DOHH2 (cell line): ENCODE results near the gene ABR.

Experiments
- H3F3A ChIP-seq: fragments of 200-600 bp; sonication (generic), shearing (Covaris generic); 2 replicates; pipeline ENCODE4 v1.6.0; 2016; ENCODE audit warnings: antibody characterized with exemption, mild to moderate bottlenecking; ENCODE audit not compliant: control insufficient read depth, insufficient read depth
- H3K27ac ChIP-seq: fragments of 200-600 bp; sonication (generic); 2 replicates; pipeline ENCODE4 v1.5.1; 2014; ENCODE audit warnings: low read depth, mild to moderate bottlenecking, low read length, moderate library complexity
- H3K27me3 ChIP-seq: fragments of 200-600 bp; sonication (generic); 2 replicates; pipeline ENCODE4 v1.6.1; 2014; ENCODE audit warnings: mild to moderate bottlenecking, low read length, mixed read lengths; ENCODE audit not compliant: control insufficient read depth
- H3K36me3 ChIP-seq: fragments of 200-600 bp; sonication (generic); 2 replicates; pipeline ENCODE4 v1.6.1; 2014; ENCODE audit warnings: mild to moderate bottlenecking, low read length, moderate library complexity, mixed read lengths; ENCODE audit not compliant: control insufficient read depth
- H3K4me1 ChIP-seq: fragments of 200-600 bp; sonication (generic); 2 replicates; pipeline ENCODE4 v1.6.1; 2014; ENCODE audit warnings: mild to moderate bottlenecking, low read length, mixed read lengths; ENCODE audit not compliant: control insufficient read depth
- H3K4me2 ChIP-seq: fragments of 200-600 bp; sonication (generic); 2 replicates; pipeline ENCODE4 v1.6.0; 2014; ENCODE audit warnings: mild to moderate bottlenecking, low read length, moderate library complexity
- H3K4me3 ChIP-seq: fragments of 200-600 bp; sonication (generic); 2 replicates; pipeline ENCODE4 v1.5.1; 2014; ENCODE audit warnings: mild to moderate bottlenecking, low read length, mixed read lengths
- H3K79me2 ChIP-seq: fragments of 200-600 bp; sonication (generic); 2 replicates; pipeline ENCODE4 v1.6.1; 2014; ENCODE audit warnings: mild to moderate bottlenecking, low read length, mixed read lengths; ENCODE audit not compliant: control insufficient read depth
- H3K9me2 ChIP-seq: fragments of 200-600 bp; sonication (generic); replicated peaks from 2 replicates; pipeline ENCODE4 v1.6.1; 2014; ENCODE audit warnings: mild to moderate bottlenecking, low read length, mixed read lengths; ENCODE audit not compliant: control insufficient read depth
- H3K9me3 ChIP-seq: fragments of 200-600 bp; sonication (generic); 2 replicates; pipeline ENCODE4 v1.6.1; 2014; ENCODE audit warnings: antibody characterized with exemption, low read length, mixed read lengths; ENCODE audit not compliant: control insufficient read depth, insufficient read depth
- H4K20me1 ChIP-seq: fragments of 200-600 bp; sonication (generic); 2 replicates; pipeline ENCODE4 v1.6.0; 2014; ENCODE audit warnings: low read depth, mild to moderate bottlenecking, antibody characterized with exemption, low read length, moderate library complexity; ENCODE audit not compliant: control insufficient read depth, insufficient read depth
- EZH2phosphoT487 ChIP-seq: fragments of 200-600 bp; sonication (generic); IDR thresholded peaks from 2 replicates; pipeline ENCODE4 v1.6.1; 2017; ENCODE audit warnings: borderline replicate concordance, mild to moderate bottlenecking, antibody characterized with exemption, low read length, moderate library complexity, mixed read lengths
- TF ChIP-seq, protein P1 (sequence below): fragments of 200-600 bp; sonication (generic); IDR thresholded peaks from one replicate; pipeline ENCODE4 v1.5.1; 2014; ENCODE audit warnings: antibody characterized with exemption, mild to moderate bottlenecking, low read depth, low read length; ENCODE audit not compliant: poor library complexity, severe bottlenecking

The ABR gene

DNA sequence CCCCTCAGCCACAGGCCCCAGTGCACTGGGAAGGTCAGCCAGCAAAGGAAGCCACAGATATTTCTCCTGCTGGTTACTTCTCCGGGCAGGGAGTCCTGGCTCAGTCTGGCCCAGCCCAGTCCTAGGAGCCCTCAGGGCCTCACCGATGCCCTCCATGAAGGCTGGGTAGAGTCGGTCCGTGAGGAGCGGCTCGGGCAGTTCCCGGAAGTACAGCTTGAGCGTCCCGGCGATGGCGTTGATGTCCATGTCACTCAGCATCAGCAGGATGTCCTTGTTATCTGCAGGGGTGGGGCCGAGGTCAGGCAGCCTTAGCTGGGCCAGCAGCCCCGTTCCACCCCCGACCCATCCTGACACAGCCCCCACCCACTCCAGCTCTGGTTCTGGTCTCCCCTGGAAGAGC, 169.2 kb downstream of the ABR start:
- no peak for TF ChIP-seq EZH2phosphoT487
- TF ChIP-seq, protein P1, sequence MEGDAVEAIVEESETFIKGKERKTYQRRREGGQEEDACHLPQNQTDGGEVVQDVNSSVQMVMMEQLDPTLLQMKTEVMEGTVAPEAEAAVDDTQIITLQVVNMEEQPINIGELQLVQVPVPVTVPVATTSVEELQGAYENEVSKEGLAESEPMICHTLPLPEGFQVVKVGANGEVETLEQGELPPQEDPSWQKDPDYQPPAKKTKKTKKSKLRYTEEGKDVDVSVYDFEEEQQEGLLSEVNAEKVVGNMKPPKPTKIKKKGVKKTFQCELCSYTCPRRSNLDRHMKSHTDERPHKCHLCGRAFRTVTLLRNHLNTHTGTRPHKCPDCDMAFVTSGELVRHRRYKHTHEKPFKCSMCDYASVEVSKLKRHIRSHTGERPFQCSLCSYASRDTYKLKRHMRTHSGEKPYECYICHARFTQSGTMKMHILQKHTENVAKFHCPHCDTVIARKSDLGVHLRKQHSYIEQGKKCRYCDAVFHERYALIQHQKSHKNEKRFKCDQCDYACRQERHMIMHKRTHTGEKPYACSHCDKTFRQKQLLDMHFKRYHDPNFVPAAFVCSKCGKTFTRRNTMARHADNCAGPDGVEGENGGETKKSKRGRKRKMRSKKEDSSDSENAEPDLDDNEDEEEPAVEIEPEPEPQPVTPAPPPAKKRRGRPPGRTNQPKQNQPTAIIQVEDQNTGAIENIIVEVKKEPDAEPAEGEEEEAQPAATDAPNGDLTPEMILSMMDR = no peak
- H3K9me2 ChIP-seq = no peaks in the 10 kb centered on the region
- H3K9me3 ChIP-seq = no peaks in the 10 kb centered on the region
- H3F3A ChIP-seq = no peaks in the 10 kb centered on the region
- H3K79me2 ChIP-seq = no peaks in the 10 kb centered on the region
- no peaks in the 10 kb centered on the region for H4K20me1 ChIP-seq
- no peak overlapping the region for H3K4me2 ChIP-seq
- no peaks in the 10 kb centered on the region for H3K27me3 ChIP-seq
- H3K36me3 ChIP-seq = peaks cover 74% of the 10 kb centered on the region
- no peaks in the 10 kb centered on the region for H3K4me1 ChIP-seq
- H3K4me3 ChIP-seq = no peak overlapping the region
- H3K27ac ChIP-seq = no peak overlapping the region

DNA sequence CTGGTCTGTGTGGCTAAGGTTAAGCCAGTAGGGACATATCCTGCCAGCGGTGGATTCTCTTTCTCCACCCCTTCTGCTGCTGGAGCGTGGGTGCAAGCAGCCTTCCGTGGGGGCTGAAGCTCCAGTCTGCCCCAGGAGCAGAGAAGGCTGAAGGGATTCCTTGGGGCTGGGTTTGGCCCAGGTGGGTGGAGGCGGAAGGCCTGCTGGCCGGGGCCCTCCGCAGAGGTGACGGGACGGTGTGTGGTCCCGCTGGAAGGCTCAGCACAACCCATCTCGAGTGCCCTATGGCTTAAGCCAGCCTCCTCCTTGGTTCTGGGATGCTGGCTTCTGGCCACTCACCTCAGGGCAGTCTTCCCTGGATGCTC, 169.7 kb downstream of the ABR start:
- H3K36me3 ChIP-seq = peaks cover 79% of the 10 kb centered on the region
- H3K4me3 ChIP-seq = no peak overlapping the region
- H3K79me2 ChIP-seq = no peaks in the 10 kb centered on the region
- no peaks in the 10 kb centered on the region for H3K9me2 ChIP-seq
- H3K4me2 ChIP-seq = no peak overlapping the region
- no peak for TF ChIP-seq EZH2phosphoT487
- TF ChIP-seq, protein P1 = no peak
- H3K27me3 ChIP-seq = no peaks in the 10 kb centered on the region
- no peaks in the 10 kb centered on the region for H3K4me1 ChIP-seq
- H3K27ac ChIP-seq = no peak overlapping the region
- no peaks in the 10 kb centered on the region for H4K20me1 ChIP-seq
- H3K9me3 ChIP-seq = no peaks in the 10 kb centered on the region
- no peaks in the 10 kb centered on the region for H3F3A ChIP-seq

DNA sequence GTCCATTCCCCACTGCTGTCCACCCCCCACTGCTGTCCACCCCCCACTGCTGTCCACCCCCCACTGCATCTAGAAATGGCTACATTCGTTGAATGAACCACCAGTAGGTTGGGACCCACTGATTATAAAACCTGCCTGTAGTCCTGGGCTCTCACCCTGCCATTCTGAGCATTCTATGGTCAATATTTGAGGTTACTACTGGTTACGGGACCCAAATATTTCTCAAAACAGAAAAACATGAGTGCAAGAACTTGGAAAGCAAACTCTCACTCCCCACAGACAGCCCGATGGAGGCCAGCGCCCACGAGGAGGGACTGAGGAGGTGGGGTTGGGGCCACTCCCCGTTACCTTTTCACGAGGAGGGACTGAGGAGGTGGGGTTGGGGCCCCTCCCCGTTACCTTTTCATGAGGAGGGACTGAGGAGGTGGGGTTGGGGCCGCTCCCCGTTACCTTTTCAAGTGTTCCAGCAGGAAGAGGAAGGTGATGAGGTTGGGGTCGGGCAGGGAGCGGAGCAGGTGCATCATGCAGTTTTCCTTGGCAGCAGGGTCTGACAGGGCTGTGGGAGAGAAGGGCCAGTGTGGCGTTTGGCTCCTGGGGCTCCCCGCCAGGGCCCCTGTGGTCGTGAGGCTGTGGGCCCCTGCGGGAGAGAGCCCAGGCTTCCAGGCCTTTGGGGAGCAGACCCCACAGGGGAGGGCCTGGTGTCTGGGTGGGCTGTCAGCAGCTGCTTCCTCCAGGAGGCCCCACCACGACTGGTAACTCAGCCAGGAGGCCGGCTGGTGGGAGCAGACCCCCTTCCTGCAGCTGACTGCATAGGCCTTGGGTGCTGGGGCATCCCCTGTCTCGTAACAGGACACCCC, 170.3 kb downstream of the ABR start:
- Histone ChIP-seq H3K4me2 (no peak overlapping the region), H3K4me3 (no peak overlapping the region), H3K4me1 (no peaks in the 10 kb centered on the region), H3F3A (no peaks in the 10 kb centered on the region), H3K27me3 (no peaks in the 10 kb centered on the region), H3K79me2 (no peaks in the 10 kb centered on the region), H3K9me2 (no peaks in the 10 kb centered on the region), H3K36me3 (peaks cover 85% of the 10 kb centered on the region), H3K9me3 (no peaks in the 10 kb centered on the region), H3K27ac (no peak overlapping the region), H4K20me1 (0 out of 2 replicates have a peak, but pooled peaks cover 2% of the 10 kb centered on the region)
- no peak for TF ChIP-seq EZH2phosphoT487
- TF ChIP-seq, protein P1 = no peak
